CD4-positive, alpha-beta T cell treated with Interleukin-17A for 1 hour (primary cell): ENCODE data around the gene PPP1R13B.
"Not testable (repeated sequence)": the region's sequence is repeated elsewhere in the genome, so short reads cannot be mapped to it uniquely, and the experiment has no call there.

Experiments
- DNase-seq: peaks from one replicate; pipeline ENCODE4 v3.0.0-alpha.2; 2020

The PPP1R13B gene

GRCh38 chr14:103830511-103831270, 16.7 kb downstream of the PPP1R13B start:
- DNase-seq = no peak

DNA sequence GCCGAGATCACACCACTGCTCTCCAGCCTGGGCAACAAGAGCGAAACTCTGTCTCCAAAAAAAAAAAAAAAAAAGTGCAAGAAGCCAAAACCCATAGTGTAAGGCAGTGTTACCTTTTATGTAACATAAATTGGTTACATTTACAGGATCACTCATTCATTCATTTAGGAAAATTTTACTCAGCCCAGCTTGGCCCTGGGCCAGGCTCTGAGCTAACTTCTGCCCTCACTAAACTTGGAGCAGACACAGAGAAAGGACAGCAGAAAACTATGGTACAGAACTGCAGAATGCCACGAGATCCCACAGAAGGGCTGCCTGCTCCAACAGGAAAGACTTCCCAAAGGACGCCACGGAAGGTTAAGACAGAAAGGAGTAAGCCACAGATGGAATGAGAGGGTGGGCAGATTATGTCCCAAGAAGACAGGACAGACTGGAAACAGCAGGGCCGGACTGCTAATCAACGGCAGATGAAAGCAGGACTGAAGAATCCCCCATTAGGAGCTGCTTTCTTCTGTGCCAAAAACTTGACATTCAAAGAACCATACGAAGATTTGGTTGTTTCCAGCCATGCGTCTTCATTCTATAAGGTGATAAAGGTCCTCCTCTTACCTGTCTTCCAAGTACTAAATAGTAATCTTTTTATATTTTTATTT, 18.9 kb downstream of the PPP1R13B start:
- no peak for DNase-seq

DNA sequence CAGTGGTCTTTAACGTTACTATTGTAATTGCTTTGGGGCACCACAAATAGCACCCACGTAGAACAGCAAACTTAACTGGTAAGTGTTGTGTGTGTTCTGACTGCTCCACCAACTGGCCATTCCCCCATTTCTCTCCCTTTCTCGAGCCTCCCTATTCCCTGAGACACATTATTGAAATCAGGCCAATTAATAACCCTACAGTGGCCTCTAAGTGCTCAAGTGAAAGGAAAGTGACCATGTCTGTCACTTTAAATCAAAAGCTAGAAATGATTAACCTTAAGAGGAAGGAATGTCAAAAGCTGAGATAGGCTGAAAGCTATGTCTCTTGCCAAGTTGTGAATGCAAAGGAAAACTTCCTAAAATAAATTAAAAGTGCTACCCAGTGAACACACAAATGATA, 22.3 kb downstream of the PPP1R13B start:
- DNase-seq = no peak

DNA sequence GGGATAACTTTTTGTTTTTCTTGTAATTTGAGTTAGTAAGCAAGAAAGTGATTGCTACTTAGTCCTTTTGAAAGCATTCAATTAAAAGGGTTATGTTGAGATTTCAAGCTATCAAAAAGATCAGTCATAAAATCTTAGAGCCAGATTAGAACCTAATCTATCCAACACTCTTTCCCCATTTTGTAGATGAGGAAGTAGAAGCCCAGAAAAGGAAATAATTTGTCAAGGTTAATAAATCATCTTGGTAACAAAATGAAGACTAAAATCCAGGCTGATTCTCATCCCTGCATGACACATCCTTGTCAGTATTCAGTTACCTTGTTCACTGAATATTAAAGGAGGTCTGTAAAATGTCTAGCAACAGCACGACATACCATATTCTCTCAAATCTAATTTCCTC, 26.5 kb downstream of the PPP1R13B start:
- no peak for DNase-seq

DNA sequence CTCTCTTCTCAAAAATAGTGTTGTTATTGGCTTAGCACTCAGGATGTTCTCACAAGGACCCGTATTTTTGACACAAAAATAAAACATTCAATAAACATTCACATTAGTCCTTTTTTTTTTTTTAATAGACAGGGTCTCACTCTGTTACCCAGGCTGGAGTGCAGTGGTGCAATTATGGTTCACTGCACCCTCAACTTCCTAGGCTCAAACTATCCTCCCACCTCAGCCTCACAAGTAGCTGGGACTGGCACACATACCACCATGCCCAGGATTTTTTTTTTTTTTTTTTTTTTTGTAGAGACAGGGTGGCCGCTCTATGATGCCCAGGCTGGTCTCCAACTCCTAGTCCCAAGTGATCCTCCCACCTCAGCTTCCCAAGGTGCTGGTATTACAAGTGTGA, 27.0 kb downstream of the PPP1R13B start:
- no peak for DNase-seq

- DNase-seq = no peak
Observed at GRCh38 chr14:103819503-103820307, 27.7 kb downstream of the PPP1R13B start.

- DNase-seq = no peak
Observed at GRCh38 chr14:103818870-103819269, 28.5 kb downstream of the PPP1R13B start.

- no peak for DNase-seq
Observed at GRCh38 chr14:103818422-103818821, 29.0 kb downstream of the PPP1R13B start.

DNA sequence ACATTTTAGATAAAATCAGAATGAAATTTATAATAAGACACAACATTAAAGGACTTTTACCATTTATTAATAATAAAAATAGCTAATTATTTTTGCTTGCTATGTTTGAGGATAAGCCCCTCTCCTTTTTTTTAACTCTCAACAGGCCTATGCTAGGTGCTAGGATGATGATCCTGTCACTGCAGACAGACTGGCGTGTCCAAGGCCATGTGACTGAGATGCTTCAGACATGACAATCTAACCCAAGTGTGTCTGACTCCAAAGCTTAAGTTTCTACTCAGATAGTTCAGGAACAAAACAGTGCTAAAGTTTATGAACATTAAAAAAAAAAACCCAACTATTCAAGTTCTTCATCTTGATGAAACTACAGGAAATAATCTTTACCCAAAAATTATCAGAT, 29.8 kb downstream of the PPP1R13B start:
- no peak for DNase-seq

- DNase-seq = no peak
Observed at GRCh38 chr14:103816991-103817390, 30.4 kb downstream of the PPP1R13B start.

DNA sequence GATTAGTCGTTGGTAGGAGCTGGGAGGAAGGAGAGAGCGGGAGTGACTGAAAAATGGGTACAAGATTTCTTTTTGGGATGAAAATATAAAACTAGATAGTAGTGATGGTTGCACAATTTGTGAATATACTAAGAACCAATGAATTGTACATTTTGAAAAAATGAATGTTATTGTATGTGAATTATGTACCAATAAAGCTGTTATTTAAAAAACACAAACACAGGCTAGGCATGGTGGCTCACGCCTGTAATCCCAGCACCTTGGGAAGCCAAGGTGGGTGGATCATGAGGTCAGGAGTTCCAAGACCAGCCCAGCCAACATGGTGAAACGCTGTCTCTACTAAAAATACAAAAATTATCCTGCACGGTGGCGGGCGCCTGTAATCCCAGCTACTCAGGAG, 32.1 kb downstream of the PPP1R13B start:
- no peak for DNase-seq

- no peak for DNase-seq
Observed at GRCh38 chr14:103811189-103811588, 36.2 kb downstream of the PPP1R13B start.

DNA sequence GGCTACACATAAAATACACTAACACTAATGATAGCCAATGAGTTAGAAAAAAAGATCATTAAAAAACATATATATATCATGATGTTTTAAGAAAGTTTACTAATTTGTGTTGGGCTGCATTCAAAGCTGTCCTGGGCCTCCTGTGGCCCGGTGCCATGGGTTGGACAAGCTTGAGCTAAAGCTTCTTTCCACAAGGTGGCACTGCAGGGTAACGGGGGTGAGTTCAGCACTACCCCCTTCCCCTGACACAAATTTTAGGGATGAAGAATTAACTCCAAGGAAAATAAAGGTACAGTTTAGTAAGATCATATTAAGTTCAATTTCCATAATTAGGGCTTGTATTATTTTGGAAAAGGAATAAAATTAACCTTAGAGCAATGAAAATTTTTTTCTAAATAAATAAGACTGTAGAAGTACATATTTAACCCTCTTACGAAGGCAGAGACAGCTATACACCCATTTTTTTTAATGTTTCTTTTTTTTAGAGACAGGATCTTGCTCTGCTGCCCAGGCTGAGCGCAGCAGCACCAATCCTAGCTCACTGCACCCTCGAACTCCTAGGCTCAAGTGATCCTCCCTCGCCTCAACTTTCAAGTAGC, 38.9 kb downstream of the PPP1R13B start:
- peak; percentile 69 for DNase-seq

DNA sequence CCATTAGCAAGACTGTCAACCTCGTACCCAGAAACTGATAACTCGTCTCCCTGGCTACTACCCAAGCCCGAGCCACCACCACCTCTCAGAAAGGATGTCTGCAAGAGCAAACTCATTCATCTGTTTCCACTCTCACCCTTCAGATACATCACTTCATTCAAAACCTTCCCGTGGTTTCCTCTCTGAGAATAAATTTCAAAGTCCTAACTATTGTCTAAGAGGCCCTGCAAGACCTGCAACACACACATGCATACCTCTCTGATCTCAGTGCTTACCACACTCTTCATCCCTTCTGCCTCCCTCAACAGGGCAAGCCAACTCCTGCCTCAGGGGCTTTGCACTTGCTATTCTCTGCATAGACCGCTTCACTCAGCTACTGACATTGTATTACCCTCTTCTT, 40.6 kb downstream of the PPP1R13B start:
- no peak for DNase-seq

- DNase-seq = no peak
Observed at GRCh38 chr14:103805708-103806107, 41.7 kb downstream of the PPP1R13B start.

DNA sequence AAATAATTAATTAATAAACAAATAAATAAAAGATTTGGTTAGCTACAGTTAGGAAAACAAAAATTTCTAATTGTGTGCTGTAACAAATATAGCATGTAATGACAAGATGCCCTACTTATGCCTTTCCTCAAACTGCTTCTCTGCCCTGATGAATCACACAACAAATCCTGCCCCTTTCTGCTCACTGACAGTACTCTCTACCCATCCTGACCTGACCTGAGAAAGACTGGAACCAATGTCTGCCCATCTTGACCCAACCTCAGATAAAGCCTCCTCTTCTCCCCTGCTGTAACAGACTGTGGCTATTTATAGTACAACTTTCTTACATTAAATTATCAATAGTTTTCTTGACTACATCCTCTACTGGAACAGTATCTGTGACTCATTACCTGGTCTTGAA, 43.7 kb downstream of the PPP1R13B start:
- no peak for DNase-seq

GRCh38 chr14:103802356-103802755, 45.0 kb downstream of the PPP1R13B start:
- no peak for DNase-seq

DNA sequence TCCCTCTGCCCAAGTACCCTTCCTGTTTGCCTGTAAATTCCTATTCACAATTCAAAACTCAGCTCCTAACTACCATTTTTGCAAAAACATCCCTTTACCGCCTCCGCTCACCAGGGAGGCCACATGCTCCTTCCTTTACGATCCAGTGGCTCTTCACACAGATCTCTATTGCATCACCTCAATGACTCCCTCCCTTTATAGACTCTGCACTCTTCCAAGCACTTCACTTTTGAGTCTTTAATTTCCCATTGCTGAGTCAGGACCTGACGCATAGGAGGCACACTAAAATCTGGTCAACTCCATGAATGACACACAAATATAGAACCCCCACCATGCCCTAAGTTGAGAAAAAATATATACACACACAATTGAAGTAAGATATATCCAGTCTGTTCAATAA, 45.9 kb downstream of the PPP1R13B start:
- DNase-seq = no peak

DNA sequence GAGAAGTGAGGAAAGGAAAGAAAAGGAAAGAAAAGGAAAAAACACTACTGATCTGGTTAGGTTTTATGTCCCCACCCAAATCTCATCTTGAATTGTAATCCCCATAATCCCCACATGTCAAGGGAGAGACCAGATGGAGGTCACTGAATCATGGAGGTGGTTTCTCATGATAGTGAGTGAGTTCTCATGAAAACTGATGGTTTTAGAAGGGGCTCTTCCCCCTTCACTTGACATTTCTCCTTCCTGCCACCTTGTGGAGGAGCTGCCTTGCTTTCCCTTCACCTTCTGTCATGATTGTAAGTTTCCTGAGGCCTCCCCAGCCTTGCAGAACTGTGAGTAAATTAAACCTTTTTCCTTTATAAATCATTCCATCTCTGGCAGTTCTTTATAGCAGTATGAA, 54.2 kb downstream of the PPP1R13B start:
- DNase-seq = not testable (repeated sequence)

GRCh38 chr14:103788086-103788485, 59.3 kb downstream of the PPP1R13B start:
- DNase-seq = no peak

DNA sequence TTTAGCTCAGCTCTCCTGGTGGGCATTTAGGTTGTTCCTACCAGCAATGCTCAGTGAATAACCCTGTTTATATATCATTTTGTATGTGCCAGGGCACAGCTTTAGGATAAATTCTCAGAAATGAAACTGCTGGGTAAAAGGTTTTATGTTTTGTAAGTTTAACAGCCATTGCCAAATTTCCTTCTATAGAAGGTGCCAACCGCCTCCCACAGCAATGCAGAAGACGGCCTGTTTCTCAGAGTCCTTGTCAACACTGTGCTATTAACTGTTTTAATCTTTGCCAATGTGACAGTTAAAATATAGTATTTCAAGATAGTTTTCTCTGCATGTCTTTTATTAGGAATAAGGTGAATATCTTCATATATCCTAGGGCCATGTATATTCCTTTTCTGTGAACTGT, 65.0 kb downstream of the PPP1R13B start:
- DNase-seq = no peak

GRCh38 chr14:103776319-103776718, 71.1 kb downstream of the PPP1R13B start:
- not testable (repeated sequence) for DNase-seq

- DNase-seq = no peak
Observed at GRCh38 chr14:103775506-103775905, 71.9 kb downstream of the PPP1R13B start.
